ENCODE measurements around the gene BLTP3A.
"Not testable (repeated sequence)": the region's sequence is repeated elsewhere in the genome, so short reads cannot be mapped to it uniquely, and the experiment has no call there.

The BLTP3A gene

DNA sequence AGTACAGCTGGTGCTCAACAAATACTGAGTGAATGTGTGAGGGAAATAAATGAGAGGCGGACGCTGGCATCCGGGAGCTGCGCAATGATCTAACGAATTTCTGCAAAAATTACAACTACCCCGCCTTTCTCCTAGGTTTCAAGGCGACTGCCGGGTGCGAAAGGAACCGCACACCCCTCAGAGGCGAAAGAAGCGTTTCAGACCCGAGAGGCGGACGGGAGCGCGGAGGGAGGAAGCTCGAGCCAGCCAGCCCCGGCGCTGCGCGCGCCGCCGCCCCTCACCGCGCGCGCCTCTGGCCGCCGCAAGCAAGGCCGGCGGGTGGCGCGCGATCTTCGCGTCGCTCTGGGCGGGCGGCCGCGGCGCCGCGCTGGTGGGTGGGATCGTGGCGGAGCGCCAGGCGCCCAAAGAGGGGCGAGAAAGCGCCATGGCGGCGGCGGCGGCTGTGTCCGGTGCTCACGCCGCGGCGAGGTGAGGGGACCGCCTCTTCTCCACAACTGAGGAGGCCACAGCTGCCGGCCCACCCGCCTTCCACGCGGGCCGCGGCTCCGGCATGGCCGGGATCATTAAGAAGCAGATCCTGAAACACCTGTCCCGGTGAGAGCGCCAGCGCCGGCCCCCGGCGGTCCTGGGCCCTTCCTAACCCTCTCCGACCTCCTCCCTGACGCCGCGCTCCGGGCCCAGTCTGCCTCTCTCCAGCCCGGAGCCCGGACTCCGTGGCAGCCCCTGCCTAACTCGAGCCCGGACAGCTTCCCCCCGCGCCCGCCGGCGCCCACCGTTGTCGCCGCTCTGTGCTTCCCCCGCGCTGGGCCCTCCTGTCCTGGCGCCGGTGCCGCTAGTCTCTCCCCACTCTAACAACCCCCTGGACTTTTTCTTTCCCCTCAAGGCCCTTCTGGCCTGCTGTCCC, at the start of gene BLTP3A:
Gene BLTP3A, plus strand, starts transcription at position 383 of the 904 bp plus-strand sequence. Its CDS starts 168 bp downstream, at position 551.
- DNase-seq, result no peak

- DNase-seq, result no peak
Measured at GRCh38 chr6:34742094-34742493, 49.8 kb upstream of the BLTP3A start.

DNA sequence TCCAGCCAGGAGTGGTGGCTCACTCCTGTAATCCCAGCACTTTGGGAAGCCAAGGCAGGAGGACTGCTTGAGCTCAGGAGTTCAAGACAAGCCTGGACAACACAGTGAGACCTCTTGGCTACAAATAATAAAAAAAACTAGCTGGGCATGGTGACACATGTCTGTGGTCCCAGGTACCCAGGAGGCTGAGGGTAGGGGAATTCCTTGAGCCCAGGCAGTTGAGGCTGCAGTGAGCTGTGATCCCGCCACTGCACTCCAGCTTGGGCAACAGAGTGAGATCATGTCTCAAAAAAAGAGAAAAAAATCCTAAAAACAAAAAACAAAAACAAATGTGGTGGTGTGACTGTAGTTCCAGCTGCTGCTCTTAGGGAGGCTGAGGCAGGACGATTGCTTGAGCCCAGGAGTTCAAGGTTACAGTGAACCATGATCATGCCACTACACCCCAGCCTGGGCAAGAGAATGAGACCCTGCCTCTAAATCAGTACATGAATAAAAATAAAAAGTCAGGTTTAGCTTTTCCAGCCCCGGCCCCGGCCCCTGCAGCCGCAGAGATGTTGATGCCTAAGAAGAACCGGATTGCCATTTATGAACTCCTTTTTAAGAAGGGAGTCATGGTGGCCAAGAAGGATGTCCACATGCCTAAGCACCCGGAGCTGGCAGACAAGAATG, 48.1 kb upstream of the BLTP3A start:
- no peak for DNase-seq

DNA sequence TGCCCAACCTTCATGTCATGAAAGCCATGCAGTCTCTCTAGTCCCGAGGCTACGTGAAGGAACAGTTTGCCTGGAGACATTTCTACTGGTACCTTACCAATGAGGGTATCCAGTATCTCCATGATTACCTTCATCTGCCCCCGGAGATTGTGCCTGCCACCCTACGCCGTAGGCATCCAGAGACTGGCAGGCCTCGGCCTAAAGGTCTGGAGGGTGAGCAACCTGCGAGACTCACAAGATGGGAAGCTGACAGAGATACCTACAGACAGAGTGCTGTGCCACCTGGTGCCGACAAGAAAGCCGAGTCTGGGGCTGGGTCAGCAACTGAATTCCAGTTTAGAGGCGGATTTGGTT, 47.6 kb upstream of the BLTP3A start:
- DNase-seq, result not testable (repeated sequence)

GRCh38 chr6:34745277-34746103, 46.4 kb upstream of the BLTP3A start:
- no peak for DNase-seq

DNA sequence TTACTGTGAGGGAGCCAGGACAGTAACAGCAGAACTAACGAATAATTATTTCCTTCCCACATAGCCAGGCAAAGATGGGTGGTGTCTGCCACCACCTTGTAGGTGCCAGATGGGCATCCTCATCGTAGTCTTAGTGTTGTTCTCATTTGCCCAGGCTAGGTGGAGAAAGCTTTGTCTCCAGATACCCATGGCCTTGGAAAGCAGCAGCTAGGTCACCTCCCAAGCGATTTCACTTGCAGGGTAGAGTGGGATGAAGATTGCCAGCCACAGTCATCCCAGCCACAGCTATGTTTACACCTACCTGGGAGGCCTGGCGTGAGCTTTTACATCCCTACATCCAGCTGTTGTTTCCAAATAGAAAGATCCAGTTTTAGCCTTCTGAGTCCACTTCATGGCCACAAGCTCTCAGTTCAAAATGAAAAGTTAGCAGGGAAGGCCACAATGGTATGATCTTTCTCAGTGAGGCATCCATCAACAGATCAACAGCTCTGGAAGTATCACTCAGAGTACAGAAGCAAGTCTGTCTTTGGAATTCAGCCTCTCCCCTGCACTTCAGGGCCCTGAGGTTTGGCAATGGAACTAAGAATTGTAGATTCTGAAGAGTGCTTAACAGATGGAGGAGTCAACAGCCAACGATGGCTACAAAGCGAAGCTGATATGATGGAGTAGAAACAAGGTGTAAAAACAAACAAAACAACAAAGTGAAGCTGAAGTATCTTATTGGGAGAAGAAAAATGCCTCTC, 45.6 kb upstream of the BLTP3A start:
- DNase-seq, result no peak

DNA sequence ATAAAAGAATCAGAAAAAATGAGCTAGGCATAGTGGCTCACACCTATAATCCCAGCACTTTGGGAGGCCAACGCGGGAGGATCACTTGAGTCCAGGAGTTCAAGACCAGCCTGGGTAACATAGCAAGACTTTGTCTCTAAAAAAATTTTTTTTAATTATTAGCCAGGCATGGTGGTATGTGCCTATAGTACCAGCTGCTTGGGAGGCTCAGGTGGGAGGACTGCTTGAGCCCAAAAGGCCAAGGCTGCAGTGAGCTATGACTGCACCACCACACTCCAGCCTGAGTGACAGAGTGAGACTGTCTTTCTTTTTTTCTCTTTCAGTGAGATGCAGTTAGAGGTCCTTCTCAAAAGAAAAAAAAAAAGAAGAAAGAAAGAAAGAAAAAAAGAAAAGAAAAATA, 43.1 kb upstream of the BLTP3A start:
- DNase-seq, result no peak

GRCh38 chr6:34756513-34756856, 35.4 kb upstream of the BLTP3A start:
- not testable (repeated sequence) for DNase-seq

GRCh38 chr6:34757687-34758274, 34.1 kb upstream of the BLTP3A start:
- no peak for DNase-seq

DNA sequence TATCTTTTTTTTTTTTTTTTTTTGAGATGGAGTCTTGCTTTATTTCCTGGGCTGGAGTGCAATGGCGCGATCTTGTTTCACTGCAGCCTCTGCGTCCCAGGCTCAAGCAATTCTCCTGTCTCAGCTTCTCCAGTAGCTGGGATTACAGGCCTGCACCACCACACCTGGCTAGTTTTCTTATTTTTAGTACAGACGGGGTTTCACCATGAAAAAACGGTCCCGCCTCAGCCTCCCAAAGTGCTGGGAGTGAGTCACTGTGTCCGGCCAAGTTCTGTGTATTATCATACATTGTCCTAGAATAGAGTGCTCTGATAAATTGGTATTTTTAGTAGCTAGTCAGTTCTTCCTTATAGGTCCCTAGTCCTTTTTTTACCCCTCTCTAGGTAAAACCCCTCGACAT, 31.8 kb upstream of the BLTP3A start:
- DNase-seq, result no peak

- not testable (repeated sequence) for DNase-seq
Measured at GRCh38 chr6:34761681-34762080, 30.2 kb upstream of the BLTP3A start.

- no peak for DNase-seq
Measured at GRCh38 chr6:34768148-34768547, 23.7 kb upstream of the BLTP3A start.

DNA sequence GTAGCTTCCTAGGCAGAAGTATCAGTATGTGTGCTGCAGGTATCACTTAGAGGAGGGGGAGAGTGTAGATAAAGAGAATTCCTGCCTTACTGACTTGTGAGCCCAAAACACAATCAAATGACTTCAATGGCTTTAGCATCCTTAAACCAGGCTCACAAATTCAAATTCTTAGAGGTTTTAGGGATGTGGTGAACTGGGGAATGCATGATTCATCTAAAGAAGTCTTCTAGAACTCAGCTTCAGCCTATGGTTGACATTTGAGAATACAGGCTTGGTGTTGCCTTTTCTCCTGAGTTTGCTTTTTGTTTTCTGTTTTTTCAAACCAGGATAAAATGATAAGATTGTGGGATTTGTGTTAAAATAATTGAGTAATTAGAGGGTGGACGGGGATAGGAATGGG, 20.2 kb upstream of the BLTP3A start:
- no peak for DNase-seq

DNA sequence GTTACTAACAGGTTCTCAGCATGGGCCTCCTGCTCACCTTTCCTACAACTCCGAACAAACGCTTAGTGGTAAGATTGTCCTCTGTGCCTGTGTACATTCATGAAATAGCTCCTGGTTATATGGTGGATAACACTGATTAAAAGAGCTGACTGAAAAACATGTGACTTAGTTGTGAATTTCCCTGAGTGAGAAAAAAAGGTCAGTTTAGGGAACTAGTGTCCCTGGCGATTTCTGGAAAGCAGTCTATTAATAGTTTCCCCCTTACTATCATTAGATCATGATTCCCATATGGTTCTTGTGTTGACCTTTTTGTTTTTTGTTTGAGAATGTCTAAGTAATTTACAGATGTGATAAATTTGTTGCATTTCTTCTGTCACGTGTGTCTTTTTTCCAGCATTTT, 18.9 kb upstream of the BLTP3A start:
- DNase-seq, result no peak

- no peak for DNase-seq
Measured at GRCh38 chr6:34773916-34774315, 18.0 kb upstream of the BLTP3A start.

GRCh38 chr6:34774967-34775366, 16.9 kb upstream of the BLTP3A start:
- DNase-seq, result no peak

DNA sequence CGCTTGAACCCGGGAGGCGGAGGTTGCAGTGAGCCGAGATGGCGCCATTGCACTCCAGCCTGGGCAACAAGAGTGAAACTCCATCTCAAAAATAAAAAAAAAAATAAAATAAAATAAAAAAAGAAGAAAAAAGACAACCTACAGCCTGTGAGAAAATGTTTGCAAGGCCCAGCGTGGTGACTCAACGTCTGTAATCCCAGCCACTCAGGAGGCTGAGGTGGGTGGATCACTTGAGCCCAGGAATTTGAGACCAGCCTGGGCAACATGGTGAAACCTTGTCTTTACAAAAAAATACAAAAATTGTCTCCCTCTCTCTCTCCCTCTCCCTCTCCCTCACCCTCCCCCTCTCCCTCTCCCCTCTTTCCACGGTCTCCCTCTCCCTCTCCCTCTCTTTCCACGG, 6.5 kb upstream of the BLTP3A start:
- not testable (repeated sequence) for DNase-seq

- not testable (repeated sequence) for DNase-seq
Measured at GRCh38 chr6:34787152-34787551, 4.7 kb upstream of the BLTP3A start.

DNA sequence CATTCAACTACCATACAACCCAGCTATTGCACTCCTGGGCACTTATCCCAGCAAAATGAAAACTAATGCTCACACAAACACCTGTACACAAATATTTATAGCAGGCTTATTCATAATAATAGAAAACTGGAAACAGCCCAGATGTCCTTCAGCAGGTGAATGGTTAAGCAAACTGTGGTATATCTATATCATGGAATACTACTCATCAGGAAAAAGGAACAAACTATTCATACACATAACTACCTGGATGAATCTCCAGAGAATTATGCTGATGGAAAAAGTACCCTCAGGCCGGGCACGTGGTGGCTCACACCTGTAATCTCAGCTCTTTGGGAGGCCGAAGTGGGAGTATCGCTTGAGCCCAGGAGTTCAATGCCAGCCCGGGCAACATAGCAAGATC, 3.8 kb upstream of the BLTP3A start:
- no peak for DNase-seq

DNA sequence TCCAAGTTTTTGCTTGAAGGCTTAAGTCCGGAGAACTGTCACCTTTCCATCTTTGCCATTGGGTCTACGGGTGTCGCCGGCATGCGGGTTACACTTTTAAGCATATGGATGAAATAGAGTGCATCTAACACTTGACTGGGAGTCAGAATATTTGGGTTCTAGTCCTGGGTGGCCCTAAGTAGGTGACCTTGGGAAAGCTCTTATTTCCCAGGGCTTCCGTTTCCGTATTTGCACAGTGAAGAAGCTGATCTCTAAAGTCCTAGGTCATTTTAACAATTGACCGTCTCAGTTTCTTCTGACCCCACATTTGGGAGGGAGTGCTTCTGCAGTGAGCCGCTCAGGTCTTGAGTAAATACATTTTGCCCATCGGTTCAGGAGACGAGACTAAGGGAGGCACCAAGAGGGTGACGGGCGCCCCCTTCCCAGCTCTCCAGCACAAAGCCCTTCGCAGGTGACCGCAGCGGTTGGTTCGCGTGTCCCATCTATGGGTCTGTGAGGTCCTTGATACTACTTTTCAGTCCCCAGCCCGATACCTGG, 651 bp upstream of the BLTP3A start:
- DNase-seq, result no peak

- DNase-seq, result no peak
Measured at GRCh38 chr6:34792605-34793500, 970 bp downstream of the BLTP3A start.
